HG02588 (cell line): ENCODE data around the gene FLNA.
"Not testable (repeated sequence)": the region's sequence is repeated elsewhere in the genome, so short reads cannot be mapped to it uniquely, and the experiment has no call there.

Experiments
- ATAC-seq: cut with Tn5 transposase; IDR thresholded peaks from one replicate; pipeline ENCODE4 v1.9.1; 2021; ENCODE audit warnings: mild to moderate bottlenecking, moderate library complexity; ENCODE audit not compliant: unreplicated experiment

FLNA gene

GRCh38 chrX:154374313-154375155, at the start of gene FLNA:
Gene FLNA (minus strand): TSS chrX:154374634. CDS start chrX:154371245, 3,389 bp downstream.
- no peak for ATAC-seq

- no peak for ATAC-seq
Observed at GRCh38 chrX:154420402-154420756, 45.9 kb upstream of the FLNA start.

- no peak for ATAC-seq
Observed at GRCh38 chrX:154419688-154420401, 45.4 kb upstream of the FLNA start.

- no peak for ATAC-seq
Observed at GRCh38 chrX:154419189-154419588, 44.8 kb upstream of the FLNA start.

- no peak for ATAC-seq
Observed at GRCh38 chrX:154417157-154417556, 42.7 kb upstream of the FLNA start.

GRCh38 chrX:154413142-154413541, 38.7 kb upstream of the FLNA start:
- ATAC-seq: no peak

GRCh38 chrX:154412468-154412867, 38.0 kb upstream of the FLNA start:
- ATAC-seq: no peak

GRCh38 chrX:154411981-154412340, 37.5 kb upstream of the FLNA start:
- peak; percentile 53 for ATAC-seq

- no peak for ATAC-seq
Observed at GRCh38 chrX:154409222-154409871, 34.9 kb upstream of the FLNA start, which contains the start of gene DNASE1L1. Gene DNASE1L1 (minus strand): TSS chrX:154409254. CDS start chrX:154405568, 3,686 bp downstream.

GRCh38 chrX:154408659-154409221, 34.3 kb upstream of the FLNA start:
- no peak for ATAC-seq

- no peak for ATAC-seq
Observed at GRCh38 chrX:154404625-154405192, 30.3 kb upstream of the FLNA start.

GRCh38 chrX:154403858-154404257, 29.4 kb upstream of the FLNA start:
- no peak for ATAC-seq

GRCh38 chrX:154403192-154403591, 28.8 kb upstream of the FLNA start:
- no peak for ATAC-seq

- ATAC-seq: no peak
Observed at GRCh38 chrX:154402622-154403127, 28.2 kb upstream of the FLNA start.

- no peak for ATAC-seq
Observed at GRCh38 chrX:154401918-154402621, 27.6 kb upstream of the FLNA start.

GRCh38 chrX:154401045-154401799, 26.8 kb upstream of the FLNA start:
- no peak for ATAC-seq

- ATAC-seq: not testable (repeated sequence)
Observed at GRCh38 chrX:154400369-154400817, 26.0 kb upstream of the FLNA start.

- ATAC-seq: no peak
Observed at GRCh38 chrX:154399527-154400368, 25.3 kb upstream of the FLNA start.
